Lung (tissue), 12 donors: ENCODE results near the gene ADAMTS15. TPM values are rescaled to one million over a fixed set of nuclear protein-coding genes. Genes with fewer than 3 reads are reported as not detected.
A peak's percentile ranks its signal among the peaks of the same experiment; 100 is the strongest.

Source experiments
- ATAC-seq: fragments of 200-7000 bp; cut with Tn5 transposase; one replicate; pipeline ENCODE4 v1.9.1; 2020; ENCODE audit warnings: moderate number of reproducible peaks; ENCODE audit not compliant: insufficient read depth, low FRiP score
- DNase-seq, 3 donors: peaks; one replicate each; pipeline ENCODE4 v3.0.0-alpha.2; 2013 to 2017
- H3K27ac ChIP-seq, 2 donors: one replicate each; pipeline ENCODE4 v1.5.1; 2013; ENCODE audit warnings: mild to moderate bottlenecking in 2 of 2, moderate library complexity in 2 of 2, control low read depth in 1 of 2, inconsistent platforms in 1 of 2, low read depth in 1 of 2, low read length in 1 of 2
- H3K27me3 ChIP-seq, 3 donors: one replicate each; pipeline ENCODE4 v1.5.1; 2013; ENCODE audit warnings: low read length in 2 of 3; ENCODE audit not compliant: control insufficient read depth in 3 of 3, insufficient read depth in 3 of 3
- H3K36me3 ChIP-seq, 4 donors: one replicate each; pipeline ENCODE4 v1.5.1; 2013; ENCODE audit warnings: low read length in 4 of 4, mild to moderate bottlenecking in 1 of 4, moderate library complexity in 1 of 4; ENCODE audit not compliant: control insufficient read depth in 4 of 4, insufficient read depth in 4 of 4
- H3K4me1 ChIP-seq, 5 donors: one replicate each; pipeline ENCODE4 v1.5.1; 2013; ENCODE audit warnings: low read length in 5 of 5, mild to moderate bottlenecking in 2 of 5, moderate library complexity in 1 of 5; ENCODE audit not compliant: control insufficient read depth in 5 of 5, insufficient read depth in 5 of 5
- H3K4me3 ChIP-seq: one replicate; pipeline ENCODE4 v1.5.1; 2013; ENCODE audit warnings: mild to moderate bottlenecking, control low read depth, moderate library complexity
- H3K9ac ChIP-seq, 2 donors: one replicate each; pipeline ENCODE4 v1.5.1; 2013; ENCODE audit warnings: low read length in 2 of 2, control low read depth in 1 of 2; ENCODE audit not compliant: insufficient read depth in 1 of 2
- H3K9me3 ChIP-seq, 4 donors: one replicate each; pipeline ENCODE4 v1.5.1; 2013; ENCODE audit warnings: low read length in 3 of 4, mild to moderate bottlenecking in 1 of 4, moderate library complexity in 1 of 4; ENCODE audit not compliant: control insufficient read depth in 4 of 4, insufficient read depth in 3 of 4
- CTCF ChIP-seq: IDR thresholded peaks from 2 replicates; pipeline ENCODE4 v1.5.1; 2012; ENCODE audit warnings: mild to moderate bottlenecking; ENCODE audit errors: control extremely low read depth, extremely low read depth
- WGBS, 2 donors: extraction: QIAGEN DNeasy Blood & Tissue Kit; methylation state at CpG; one replicate each; pipeline ENCODE4 v1.1.7; 2013; 5-methylcytosine and 5-hydroxymethylcytosine counted together
- polyA plus RNA-seq, 2 donors: library from polyadenylated mRNA; stranded (reverse); fragments of 200-250 nt; gene quantifications; one replicate each; pipeline ENCODE4 v1.2.1, GENCODE V29; 2013
- total RNA-seq, 2 donors: library from RNA; depleted of rRNA in 1 of 2; stranded (reverse); fragments of >200 nt in 1 of 2; gene quantifications; one replicate each; pipeline ENCODE4 v1.2.1, GENCODE V29; 2014 to 2021
- donor health status: control.
- donor health status: control.
- donor health status: Bipolar disorder and iron deficiency.
- donor health status: healthy.
- donor health status: DM: yes; HTN: yes; CAD: no.

ADAMTS15 gene
- total and polyA plus RNA-seq, 4 donors: 4.4 to 22.9 (median 13.3) TPM

- no peak overlapping the region for H3K27ac ChIP-seq
- ATAC-seq (no peak), DNase-seq (no peak)
- no peak overlapping the region for H3K9ac ChIP-seq
- WGBS, 2 donors: 55 to 62% methylated on average over 3 of the region's 3 CpGs
- H3K4me3 ChIP-seq: no peak overlapping the region
- peaks cover 0 to 27% (median 5%) of the 10 kb centered on the region in 5 donors for H3K4me1 ChIP-seq
- no peaks in the 10 kb centered on the region for H3K36me3 ChIP-seq
- no peaks in the 10 kb centered on the region for H3K9me3 ChIP-seq
- peaks cover 0 to 26% (median 26%) of the 10 kb centered on the region in 3 donors for H3K27me3 ChIP-seq
- no peak for TF ChIP-seq CTCF
Measured at GRCh38 chr11:130429983-130430382, 18.5 kb upstream of the ADAMTS15 start.

- 20% methylated on average over 10 of the region's 10 CpGs for WGBS, 2 donors
- no peak for ATAC-seq
- DNase-seq: peak; percentile 78 to 86 (median 80)
- H3K9me3 ChIP-seq: no peaks in the 10 kb centered on the region
- H3K36me3 ChIP-seq: no peaks in the 10 kb centered on the region
- no peak overlapping the region for H3K27ac ChIP-seq
- H3K9ac ChIP-seq: no peak overlapping the region
- H3K27me3 ChIP-seq: peaks cover 0 to 25% (median 22%) of the 10 kb centered on the region in 3 donors
- H3K4me1 ChIP-seq: peaks cover 0 to 35% (median 9%) of the 10 kb centered on the region in 5 donors
- peak; percentile 70 for TF ChIP-seq CTCF
- H3K4me3 ChIP-seq: no peak overlapping the region
Measured at GRCh38 chr11:130431331-130431773, 17.1 kb upstream of the ADAMTS15 start.

GRCh38 chr11:130431801-130432200, 16.6 kb upstream of the ADAMTS15 start:
- Histone ChIP-seq H3K4me1 (peaks cover 0 to 33% (median 10%) of the 10 kb centered on the region in 5 donors), H3K27ac (no peak overlapping the region), H3K9me3 (no peaks in the 10 kb centered on the region), H3K36me3 (no peaks in the 10 kb centered on the region), H3K4me3 (no peak overlapping the region), H3K27me3 (peaks cover 0 to 20% (median 19%) of the 10 kb centered on the region in 3 donors), H3K9ac (peak overlapping the region in 1 of 2 donors; percentile 9)
- no peak for TF ChIP-seq CTCF
- ATAC-seq: no peak
- 58 to 78% methylated on average over 3 of the region's 3 CpGs for WGBS, 2 donors
- peak in 2 of 3 donors; percentile 78 to 80 for DNase-seq

GRCh38 chr11:130433357-130433756, 15.1 kb upstream of the ADAMTS15 start:
- Histone ChIP-seq H3K27ac (no peak overlapping the region), H3K9me3 (no peaks in the 10 kb centered on the region), H3K4me3 (no peak overlapping the region), H3K9ac (no peak overlapping the region), H3K36me3 (no peaks in the 10 kb centered on the region), H3K4me1 (peaks cover 0 to 24% (median 6%) of the 10 kb centered on the region in 5 donors), H3K27me3 (peaks cover 0 to 16% (median 13%) of the 10 kb centered on the region in 3 donors)
- no peak for TF ChIP-seq CTCF
- 75 to 77% methylated on average over 4 of the region's 4 CpGs for WGBS, 2 donors
- DNase-seq: no peak
- ATAC-seq: no peak
